ENCODE data around the gene BORA.

DNA sequence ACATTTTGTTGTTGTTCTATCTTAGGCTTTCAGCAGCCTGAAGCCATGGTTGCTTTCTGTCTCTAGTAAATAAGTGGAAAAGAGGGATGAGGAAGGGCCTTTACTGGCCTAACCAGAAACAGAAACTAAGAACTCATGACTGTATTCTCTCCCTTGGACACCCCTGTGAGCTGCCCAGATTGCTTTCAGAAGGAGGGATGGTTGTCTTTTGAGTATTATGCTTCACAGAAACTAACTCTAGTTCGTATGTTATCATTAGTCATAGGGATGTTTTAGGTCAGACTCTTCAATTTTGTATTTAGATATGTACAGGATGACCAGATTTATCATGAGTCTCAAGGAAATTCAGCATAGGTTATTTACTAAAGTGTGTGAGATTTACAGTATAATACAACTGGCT, 17.5 kb downstream of the BORA start:
- TF ChIP-seq, protein P1, sequence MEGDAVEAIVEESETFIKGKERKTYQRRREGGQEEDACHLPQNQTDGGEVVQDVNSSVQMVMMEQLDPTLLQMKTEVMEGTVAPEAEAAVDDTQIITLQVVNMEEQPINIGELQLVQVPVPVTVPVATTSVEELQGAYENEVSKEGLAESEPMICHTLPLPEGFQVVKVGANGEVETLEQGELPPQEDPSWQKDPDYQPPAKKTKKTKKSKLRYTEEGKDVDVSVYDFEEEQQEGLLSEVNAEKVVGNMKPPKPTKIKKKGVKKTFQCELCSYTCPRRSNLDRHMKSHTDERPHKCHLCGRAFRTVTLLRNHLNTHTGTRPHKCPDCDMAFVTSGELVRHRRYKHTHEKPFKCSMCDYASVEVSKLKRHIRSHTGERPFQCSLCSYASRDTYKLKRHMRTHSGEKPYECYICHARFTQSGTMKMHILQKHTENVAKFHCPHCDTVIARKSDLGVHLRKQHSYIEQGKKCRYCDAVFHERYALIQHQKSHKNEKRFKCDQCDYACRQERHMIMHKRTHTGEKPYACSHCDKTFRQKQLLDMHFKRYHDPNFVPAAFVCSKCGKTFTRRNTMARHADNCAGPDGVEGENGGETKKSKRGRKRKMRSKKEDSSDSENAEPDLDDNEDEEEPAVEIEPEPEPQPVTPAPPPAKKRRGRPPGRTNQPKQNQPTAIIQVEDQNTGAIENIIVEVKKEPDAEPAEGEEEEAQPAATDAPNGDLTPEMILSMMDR (conservative IDR thresholded peaks at IDR 0.05) = no peak
- no peak for TF ChIP-seq ZFX (IDR thresholded peaks at IDR 0.05)

All from C4-2B (cell line).